IPS-20b (cell line): ENCODE measurements around the gene SAXO2.
"Not testable (repeated sequence)": the region's sequence is repeated elsewhere in the genome, so short reads cannot be mapped to it uniquely, and the experiment has no call there.

Experiments
- H3K27ac ChIP-seq: one replicate; pipeline ENCODE4 v1.5.1; 2013; ENCODE audit warnings: low read length
- H3K27me3 ChIP-seq: 2 replicates; pipeline ENCODE4 v1.6.1; 2013; ENCODE audit warnings: mild to moderate bottlenecking, low read length, inconsistent platforms; ENCODE audit not compliant: insufficient read depth
- H3K36me3 ChIP-seq: 2 replicates; pipeline ENCODE4 v1.6.1; 2013; ENCODE audit warnings: low read depth, mild to moderate bottlenecking, inconsistent platforms, low read length, moderate library complexity; ENCODE audit not compliant: insufficient read depth
- H3K4me1 ChIP-seq: 2 replicates; pipeline ENCODE4 v1.6.1; 2013; ENCODE audit warnings: mild to moderate bottlenecking, control low read depth, inconsistent platforms, low read length, moderate library complexity; ENCODE audit not compliant: insufficient read depth
- H3K4me3 ChIP-seq: 2 replicates; pipeline ENCODE4 v1.5.1; 2013; ENCODE audit warnings: mild to moderate bottlenecking, low read length, inconsistent platforms
- H3K9ac ChIP-seq: 2 replicates; pipeline ENCODE4 v1.6.1; 2013; ENCODE audit warnings: low read depth, mild to moderate bottlenecking, inconsistent platforms, low read length, moderate library complexity
- H3K9me3 ChIP-seq: 2 replicates; pipeline ENCODE4 v1.6.1; 2013; ENCODE audit warnings: mild to moderate bottlenecking, low read depth, low read length, inconsistent platforms; ENCODE audit not compliant: insufficient read depth

SAXO2 gene

DNA sequence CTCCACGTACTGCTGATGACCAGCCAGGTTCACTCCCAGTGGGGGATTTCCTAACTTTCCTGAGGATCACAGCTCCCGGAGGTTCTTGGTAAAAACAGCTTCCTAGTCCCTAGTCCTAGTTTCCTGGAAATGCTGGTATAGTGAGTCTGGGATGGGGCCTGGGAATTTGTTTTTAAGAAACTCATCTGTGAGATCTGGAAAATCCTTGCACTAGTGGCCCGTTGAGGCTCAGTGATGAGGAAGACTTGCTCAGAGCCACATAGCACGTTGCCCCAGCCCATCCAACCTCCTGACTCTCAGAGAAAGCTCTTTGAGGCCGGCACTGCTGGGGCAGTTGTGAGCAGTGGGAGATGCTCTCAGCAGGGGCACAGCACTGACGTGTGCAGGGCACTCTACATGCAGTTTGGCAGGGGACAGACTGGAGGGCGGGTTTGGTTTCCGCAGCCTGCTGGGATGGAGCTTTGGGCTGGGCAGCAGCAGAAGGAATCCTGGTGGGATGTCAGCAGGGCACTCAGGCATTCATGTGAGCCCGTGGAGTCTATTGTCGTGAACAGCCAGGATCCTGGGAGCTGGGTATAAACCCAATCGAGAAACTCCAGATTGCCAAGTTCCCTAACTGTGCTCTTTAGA, 31.6 kb downstream of the SAXO2 start:
- H3K4me1 ChIP-seq: peaks cover 6% of the 10 kb centered on the region; the same call in 1 of the 2 replicates
- H3K9me3 ChIP-seq: no peaks in the 10 kb centered on the region
- H3K36me3 ChIP-seq: no peaks in the 10 kb centered on the region
- no peaks in the 10 kb centered on the region for H3K27me3 ChIP-seq
- no peak overlapping the region for H3K9ac ChIP-seq
- no peak overlapping the region for H3K4me3 ChIP-seq
- H3K27ac ChIP-seq: no peak overlapping the region

GRCh38 chr15:82297546-82297945, 34.9 kb downstream of the SAXO2 start:
- Histone ChIP-seq H3K4me3 (no peak overlapping the region), H3K36me3 (no peaks in the 10 kb centered on the region), H3K27me3 (no peaks in the 10 kb centered on the region), H3K4me1 (peaks cover 6% of the 10 kb centered on the region; the same call in 1 of the 2 replicates), H3K27ac (no peak overlapping the region), H3K9me3 (no peaks in the 10 kb centered on the region), H3K9ac (no peak overlapping the region)

DNA sequence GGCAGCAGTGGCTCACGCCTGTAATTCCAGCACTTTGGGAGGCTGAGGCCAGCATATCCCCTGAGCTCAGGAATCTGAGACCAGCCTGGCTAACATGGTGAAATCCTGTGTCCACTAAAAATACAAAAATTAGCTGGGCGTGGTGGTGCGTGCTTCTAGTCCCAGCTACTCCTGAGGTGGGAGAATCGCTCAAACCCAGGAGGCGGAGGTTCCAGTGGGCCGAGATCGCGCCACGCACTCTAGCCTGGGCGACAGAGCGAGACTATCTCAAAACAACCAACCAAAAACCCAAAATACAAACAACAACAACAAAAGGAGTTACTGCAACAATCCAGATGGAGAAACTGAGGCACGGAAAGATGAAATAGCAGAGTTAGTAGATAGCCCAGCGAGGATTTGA, 35.4 kb downstream of the SAXO2 start:
- no peaks in the 10 kb centered on the region for H3K9me3 ChIP-seq
- no peaks in the 10 kb centered on the region for H3K36me3 ChIP-seq
- H3K9ac ChIP-seq: no peak overlapping the region
- peaks cover 6% of the 10 kb centered on the region; the same call in 1 of the 2 replicates for H3K4me1 ChIP-seq
- H3K4me3 ChIP-seq: no peak overlapping the region
- H3K27ac ChIP-seq: no peak overlapping the region
- H3K27me3 ChIP-seq: no peaks in the 10 kb centered on the region

GRCh38 chr15:82298520-82298919, 35.9 kb downstream of the SAXO2 start:
- Histone ChIP-seq H3K4me3 (no peak overlapping the region), H3K9ac (no peak overlapping the region), H3K27ac (no peak overlapping the region), H3K27me3 (no peaks in the 10 kb centered on the region), H3K9me3 (no peaks in the 10 kb centered on the region), H3K36me3 (no peaks in the 10 kb centered on the region), H3K4me1 (peaks cover 6% of the 10 kb centered on the region; the same call in 1 of the 2 replicates)

- not testable (repeated sequence) for H3K36me3 ChIP-seq, H3K27ac ChIP-seq, H3K9ac ChIP-seq, H3K9me3 ChIP-seq, H3K4me1 ChIP-seq, H3K4me3 ChIP-seq, H3K27me3 ChIP-seq
Observed at GRCh38 chr15:82299511-82299914, 36.9 kb downstream of the SAXO2 start.

DNA sequence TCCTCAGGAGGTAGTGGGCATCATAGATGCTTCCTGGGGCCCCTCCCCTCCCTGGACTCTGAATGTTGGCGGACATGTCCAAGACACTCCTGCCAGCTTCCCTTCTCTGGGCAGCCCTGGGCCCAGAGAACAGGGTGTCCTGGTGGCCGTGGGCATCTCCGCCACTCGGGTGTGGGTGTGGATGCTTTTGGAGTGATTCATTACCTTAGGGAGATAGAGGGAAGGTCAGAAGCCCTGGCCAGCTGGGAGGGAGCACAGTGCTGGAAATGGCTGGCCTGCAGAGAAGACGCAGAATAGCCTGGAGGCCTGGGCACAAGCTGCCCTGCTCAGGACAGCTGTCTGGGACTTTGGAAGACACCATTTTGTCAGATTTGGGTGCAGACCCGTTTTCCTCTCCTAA, 37.7 kb downstream of the SAXO2 start:
- H3K36me3 ChIP-seq: not testable (repeated sequence)

DNA sequence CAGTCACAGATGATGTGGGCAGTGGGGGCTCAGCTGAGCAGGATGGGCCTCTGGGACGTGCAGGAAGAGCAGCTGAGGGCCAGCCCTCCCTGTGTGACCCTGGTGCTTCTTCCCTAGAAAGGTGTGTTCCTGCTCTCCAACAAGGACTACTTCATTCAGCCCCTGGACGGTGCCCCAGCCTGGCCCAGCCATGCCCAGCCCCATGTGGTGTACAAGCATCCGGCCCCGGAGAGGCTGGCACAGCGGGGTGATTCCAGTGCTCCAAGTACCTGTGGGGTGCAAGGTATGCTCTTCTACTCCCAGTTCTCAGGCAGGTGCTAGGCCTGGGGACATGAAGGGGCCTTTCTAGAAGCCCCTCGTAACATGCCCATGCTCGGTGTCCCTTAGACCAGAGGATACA, 38.3 kb downstream of the SAXO2 start:
- H3K4me1 ChIP-seq: no peaks in the 10 kb centered on the region
- no peaks in the 10 kb centered on the region for H3K36me3 ChIP-seq
- no peak overlapping the region for H3K27ac ChIP-seq
- H3K9me3 ChIP-seq: no peaks in the 10 kb centered on the region
- no peaks in the 10 kb centered on the region for H3K27me3 ChIP-seq
- H3K4me3 ChIP-seq: no peak overlapping the region
- no peak overlapping the region for H3K9ac ChIP-seq

More for the DNA sequence above, 37.7 kb downstream of the SAXO2 start:
- H3K27me3 ChIP-seq, H3K9ac ChIP-seq, H3K27ac ChIP-seq, H3K4me3 ChIP-seq, H3K9me3 ChIP-seq, H3K4me1 ChIP-seq: not testable (repeated sequence)

GRCh38 chr15:82301296-82302016, 38.8 kb downstream of the SAXO2 start:
- H3K9me3 ChIP-seq: no peaks in the 10 kb centered on the region
- no peaks in the 10 kb centered on the region for H3K36me3 ChIP-seq
- no peaks in the 10 kb centered on the region for H3K4me1 ChIP-seq
- H3K27ac ChIP-seq: no peak overlapping the region
- H3K27me3 ChIP-seq: no peaks in the 10 kb centered on the region
- no peak overlapping the region for H3K9ac ChIP-seq
- H3K4me3 ChIP-seq: no peak overlapping the region

DNA sequence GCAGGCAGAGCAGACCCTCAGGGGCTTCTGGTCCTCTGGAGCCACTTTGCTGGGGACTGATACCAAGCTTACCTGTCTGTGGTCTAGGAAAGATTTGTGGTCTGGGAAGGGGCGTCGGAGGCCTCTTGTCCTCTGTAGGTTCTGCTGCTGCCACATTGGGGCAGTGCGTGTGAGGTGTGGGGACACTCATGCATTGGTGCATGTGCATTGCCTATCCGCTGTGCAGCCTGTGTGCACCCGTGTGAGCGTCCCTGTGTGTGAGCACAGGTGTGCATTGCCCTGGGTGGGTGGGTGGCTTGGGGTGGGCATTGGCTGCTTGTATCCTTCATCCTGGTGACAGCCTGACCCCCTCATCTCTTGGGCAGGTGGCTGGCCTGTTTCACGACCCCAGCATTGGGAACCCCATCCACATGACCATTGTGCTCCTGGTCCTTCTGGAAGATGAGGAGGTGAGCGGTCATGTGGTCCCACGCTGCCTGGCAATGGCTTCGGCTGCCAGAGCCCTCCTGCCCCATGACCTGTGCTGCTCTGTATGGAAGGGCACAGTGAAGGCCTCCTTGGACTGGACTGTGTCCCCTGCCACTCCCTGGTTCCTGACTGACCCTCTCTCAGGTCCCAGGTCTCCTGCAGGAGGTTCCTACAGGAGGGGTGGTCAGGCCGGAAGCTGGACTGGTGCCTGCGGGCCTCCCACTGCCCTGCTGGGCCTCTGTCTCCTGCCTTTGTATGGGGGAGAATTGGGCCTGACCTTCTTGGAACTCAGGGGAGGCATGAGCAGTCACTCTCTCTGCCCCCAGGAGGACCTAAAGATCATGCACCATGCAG, 41.5 kb downstream of the SAXO2 start:
- Histone ChIP-seq H3K27me3 (no peaks in the 10 kb centered on the region), H3K9ac (no peak overlapping the region), H3K4me1 (no peaks in the 10 kb centered on the region), H3K9me3 (no peaks in the 10 kb centered on the region), H3K27ac (no peak overlapping the region), H3K36me3 (no peaks in the 10 kb centered on the region), H3K4me3 (no peak overlapping the region)

DNA sequence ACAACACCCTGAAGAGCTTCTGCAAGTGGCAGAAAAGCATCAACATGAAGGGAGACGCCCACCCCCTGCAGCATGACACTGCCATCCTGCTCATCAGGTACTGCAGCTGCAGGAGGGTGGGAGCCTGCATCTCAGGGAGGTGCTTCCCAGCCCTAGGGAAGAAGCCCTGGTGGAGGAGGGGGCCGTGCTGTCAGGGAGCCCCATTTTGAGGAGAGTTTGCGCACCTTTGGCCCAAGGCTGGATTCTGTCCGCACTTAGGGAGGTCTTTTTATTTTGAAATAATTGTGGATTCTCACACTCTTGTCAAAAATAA, 42.1 kb downstream of the SAXO2 start:
- H3K9ac ChIP-seq: no peak overlapping the region
- H3K36me3 ChIP-seq: no peaks in the 10 kb centered on the region
- H3K27ac ChIP-seq: no peak overlapping the region
- H3K4me1 ChIP-seq: no peaks in the 10 kb centered on the region
- no peaks in the 10 kb centered on the region for H3K27me3 ChIP-seq
- no peaks in the 10 kb centered on the region for H3K9me3 ChIP-seq
- no peak overlapping the region for H3K4me3 ChIP-seq

DNA sequence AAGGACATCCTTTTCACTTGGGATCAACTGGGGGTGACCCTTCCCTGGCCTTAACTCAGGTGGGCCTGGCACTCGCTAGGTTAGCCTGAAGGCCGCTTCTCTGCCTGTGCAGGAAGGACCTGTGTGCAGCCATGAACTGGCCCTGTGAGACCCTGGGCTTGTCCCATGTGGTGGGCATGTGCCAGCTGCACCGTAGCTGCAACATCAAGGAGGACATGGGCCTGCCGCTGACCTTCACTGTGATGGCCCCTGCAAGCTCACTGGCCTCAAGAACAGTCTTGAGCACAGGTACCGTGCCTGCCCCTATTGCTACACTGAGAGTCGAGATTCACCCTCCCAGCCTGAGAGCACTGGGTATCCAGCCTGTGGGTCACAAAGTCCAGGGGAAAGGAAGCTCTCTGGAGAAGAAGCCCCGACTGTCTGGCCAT, 43.0 kb downstream of the SAXO2 start:
- no peak overlapping the region for H3K9ac ChIP-seq
- no peak overlapping the region for H3K4me3 ChIP-seq
- H3K36me3 ChIP-seq: no peaks in the 10 kb centered on the region
- no peaks in the 10 kb centered on the region for H3K4me1 ChIP-seq
- H3K27me3 ChIP-seq: no peaks in the 10 kb centered on the region
- H3K27ac ChIP-seq: no peak overlapping the region
- H3K9me3 ChIP-seq: no peaks in the 10 kb centered on the region
